Neutrophil (primary cell): ENCODE data around the gene MX1.

ENCODE experiments used
- H3K27ac ChIP-seq: fragments of 200-600 bp; sonication (generic); 2 replicates; pipeline ENCODE4 v1.5.1; 2016; ENCODE audit warnings: mild to moderate bottlenecking, moderate library complexity
- H3K27me3 ChIP-seq: fragments of 200-600 bp; sonication (generic); 2 replicates; pipeline ENCODE4 v1.6.0; 2016; ENCODE audit warnings: mild to moderate bottlenecking
- H3K36me3 ChIP-seq: fragments of 200-600 bp; sonication (generic); 2 replicates; pipeline ENCODE4 v1.5.1; 2017
- H3K4me1 ChIP-seq, 2 experiments: fragments of 200-600 bp in 1 of 2; sonication (generic) in 1 of 2; 1 replicate in 1 of 2; 2 replicates in 1 of 2; pipeline versions ENCODE4 v1.5.1 to v1.6.1; 2013 to 2016; ENCODE audit warnings: low read depth in 1 of 2, low read length in 1 of 2, mild to moderate bottlenecking in 1 of 2, moderate library complexity in 1 of 2; ENCODE audit not compliant: control insufficient read depth in 1 of 2, insufficient read depth in 1 of 2
- H3K4me3 ChIP-seq, 2 experiments: fragments of 200-600 bp in 1 of 2; sonication (generic) in 1 of 2; 1 replicate in 1 of 2; 2 replicates in 1 of 2; pipeline ENCODE4 v1.5.1; 2013 to 2016; ENCODE audit warnings: low read depth in 1 of 2, low read length in 1 of 2, mild to moderate bottlenecking in 1 of 2, moderate library complexity in 1 of 2
- H3K9me3 ChIP-seq: fragments of 200-600 bp; sonication (generic); 2 replicates; pipeline ENCODE4 v1.5.1; 2016
- CTCF ChIP-seq: fragments of 200-600 bp; sonication (generic); IDR thresholded peaks from 2 replicates; pipeline ENCODE4 v1.5.1; 2016; ENCODE audit warnings: antibody characterized with exemption

Gene MX1

GRCh38 chr21:41466024-41466820, 40.2 kb downstream of the MX1 start:
- Histone ChIP-seq H3K4me1 (no peaks in the 10 kb centered on the region), H3K27ac (no peak overlapping the region)
- TF ChIP-seq CTCF = no peak

GRCh38 chr21:41470054-41470453, 44.0 kb downstream of the MX1 start:
- H3K36me3 ChIP-seq = no peaks in the 10 kb centered on the region
- H3K27me3 ChIP-seq = peaks cover 32% of the 10 kb centered on the region
- no peaks in the 10 kb centered on the region for H3K9me3 ChIP-seq
- no peak overlapping the region for H3K4me3 ChIP-seq
- H3K4me1 ChIP-seq = no peaks in the 10 kb centered on the region
- TF ChIP-seq CTCF = no peak
- H3K27ac ChIP-seq = no peak overlapping the region

More at GRCh38 chr21:41466024-41466820, 40.2 kb downstream of the MX1 start:
- peaks cover 28% of the 10 kb centered on the region for H3K27me3 ChIP-seq
- no peaks in the 10 kb centered on the region for H3K9me3 ChIP-seq
- H3K36me3 ChIP-seq = no peaks in the 10 kb centered on the region
- no peak overlapping the region for H3K4me3 ChIP-seq

GRCh38 chr21:41472753-41473548, 46.9 kb downstream of the MX1 start:
- no peak for TF ChIP-seq CTCF
- H3K27me3 ChIP-seq = peaks cover 48% of the 10 kb centered on the region
- H3K27ac ChIP-seq = no peak overlapping the region
- H3K4me1 ChIP-seq = no peaks in the 10 kb centered on the region
- no peaks in the 10 kb centered on the region for H3K9me3 ChIP-seq
- H3K4me3 ChIP-seq = no peak overlapping the region
- no peaks in the 10 kb centered on the region for H3K36me3 ChIP-seq

- Histone ChIP-seq H3K4me3 (no peak overlapping the region), H3K36me3 (no peaks in the 10 kb centered on the region), H3K9me3 (no peaks in the 10 kb centered on the region), H3K27ac (no peak overlapping the region), H3K27me3 (peaks cover 49% of the 10 kb centered on the region), H3K4me1 (no peaks in the 10 kb centered on the region)
- no peak for TF ChIP-seq CTCF
Observed at GRCh38 chr21:41475714-41476420, 49.8 kb downstream of the MX1 start.

GRCh38 chr21:41477641-41478318, 51.7 kb downstream of the MX1 start:
- no peaks in the 10 kb centered on the region for H3K36me3 ChIP-seq
- H3K4me1 ChIP-seq = no peaks in the 10 kb centered on the region
- no peaks in the 10 kb centered on the region for H3K9me3 ChIP-seq
- peaks cover 45% of the 10 kb centered on the region for H3K27me3 ChIP-seq
- no peak for TF ChIP-seq CTCF
- no peak overlapping the region for H3K27ac ChIP-seq
- no peak overlapping the region for H3K4me3 ChIP-seq
